ENCODE measurements around the gene CPN2. TPM values are rescaled to one million over a fixed set of nuclear protein-coding genes. Genes with fewer than 3 reads are reported as not detected.

CPN2 gene
- total and polyA plus RNA-seq, 2 of the 8 experiments (the other 6 are each of a cell fraction or from before 2014, with no cell fraction given): 0.03 TPM; not detected in 1

GRCh38 chr3:194305356-194306108, 45.6 kb downstream of the CPN2 start:
- peak overlapping the region; percentile 24; the same call in 1 of the 2 replicates for H3K18ac ChIP-seq (ENCODE audit: extremely low read depth, low read length)
- no peaks in the 10 kb centered on the region for H3K79me1 ChIP-seq (ENCODE audit: low read depth, low read length)
- H2BK12ac ChIP-seq (ENCODE audit: low read depth, low read length): no peak overlapping the region; the same call in 1 of the 2 replicates
- H3K79me2 ChIP-seq (ENCODE audit: control insufficient read depth in 1 of 2, insufficient read depth in 2 of 2, low read length in 2 of 2): no peaks in the 10 kb centered on the region
- H4K91ac ChIP-seq (replicated peaks; ENCODE audit: insufficient read length, low read length): no peak overlapping the region
- no peak overlapping the region for H3K56ac ChIP-seq (replicated peaks; ENCODE audit: insufficient read length, low read depth, low read length)
- peak overlapping the region; percentile 23; the same call in 1 of the 2 replicates for H2BK20ac ChIP-seq (ENCODE audit: low read length)
- no peak overlapping the region for H2BK15ac ChIP-seq (ENCODE audit: low read length)
- peak overlapping the region in 1 of 2 experiments; percentile 9; a peak in 1 of 4 replicates for H3K4me2 ChIP-seq (ENCODE audit: insufficient read depth in 1 of 2, low read depth in 2 of 2, low read length in 2 of 2)
- H3K4me3 ChIP-seq (ENCODE audit: extremely low read depth in 1 of 4, insufficient read depth in 2 of 4, low read depth in 3 of 4, low read length in 4 of 4): no peak overlapping the region
- H3K23ac ChIP-seq (ENCODE audit: insufficient read length): no peak overlapping the region
- no peak for DNase-seq (ENCODE audit: low read depth in 1 of 2, low spot score in 2 of 2)
- no peaks in the 10 kb centered on the region for H3K23me2 ChIP-seq (ENCODE audit: low read depth, low read length)
- no peaks in the 10 kb centered on the region for H3K9me3 ChIP-seq (ENCODE audit: insufficient read depth in 2 of 2, low read depth in 1 of 2, low read length in 1 of 2)
- H2AFZ ChIP-seq (ENCODE audit: low read length): no peak overlapping the region
- ChIA-PET POLR2A (ENCODE audit: partially characterized antibody) (interaction anchor here (1.4 to 1.5 kb wide), 2 partner anchors 9 to 17 kb away, joined by 3 to 4 read pairs; no protein-coding TSS in a partner anchor), CTCF (ENCODE audit: partially characterized antibody) (interaction anchor here (1.1 to 2.6 kb wide), 5 partner anchors 10 to 35 kb away, joined by 3 to 11 read pairs (median 6); no protein-coding TSS in a partner anchor)
- H3K36me3 ChIP-seq (ENCODE audit: control insufficient read depth in 2 of 4, insufficient read depth in 4 of 4, low read length in 3 of 4): no peaks in the 10 kb centered on the region
- H3K27me3 ChIP-seq (replicated peaks in 1 of 4; ENCODE audit: control insufficient read depth in 3 of 4, extremely low read depth in 1 of 4, insufficient read depth in 3 of 4, low read length in 3 of 4): peaks cover 0 to 2% (median 0%) of the 10 kb centered on the region in 4 experiments; a peak in 3 of 7 replicates
- no peak for FAIRE-seq
- H3K9ac ChIP-seq (replicated peaks in 1 of 4; ENCODE audit: extremely low read depth in 1 of 4, low read depth in 3 of 4, low read length in 3 of 4): no peak overlapping the region
- H3K4me1 ChIP-seq (replicated peaks in 1 of 4; ENCODE audit: control insufficient read depth in 3 of 4, insufficient read depth in 4 of 4, low read length in 3 of 4): peaks cover 3 to 22% (median 13%) of the 10 kb centered on the region in 4 experiments
- no peak overlapping the region; the same call in 1 of the 2 replicates for H2AK5ac ChIP-seq (ENCODE audit: low read depth, low read length)
- H2BK5ac ChIP-seq (ENCODE audit: low read depth, low read length): peak overlapping the region; percentile 5; the same call in 1 of the 2 replicates
- H3K4ac ChIP-seq (replicated peaks; ENCODE audit: insufficient read length, low read depth, low read length): no peak overlapping the region
- H4K8ac ChIP-seq (ENCODE audit: extremely low read depth, insufficient read depth, low read length): no peak overlapping the region
- 76% methylated on average over 11 of the region's 11 CpGs; no CpG with 5 or more reads in 1 of the 2 experiments for WGBS, 2 experiments (ENCODE audit: extremely low coverage in 1 of 2, insufficient coverage in 1 of 2, insufficient read length in 1 of 2, insufficient replicate concordance in 2 of 2, low coverage in 1 of 2, low lambda C conversion rate in 2 of 2, missing lambda C conversion rate in 1 of 2)
- no peak overlapping the region for H4K5ac ChIP-seq (ENCODE audit: insufficient read length, low read depth, low read length)
- H2BK120ac ChIP-seq (replicated peaks; ENCODE audit: low read depth, low read length): no peak overlapping the region
- no peaks in the 10 kb centered on the region for H4K20me1 ChIP-seq (replicated peaks in 1 of 2; ENCODE audit: control insufficient read depth in 1 of 2, insufficient read depth in 2 of 2, low read length in 2 of 2)
- H3K27ac ChIP-seq (ENCODE audit: low read depth, low read length): no peak overlapping the region
- no peak overlapping the region for H3K14ac ChIP-seq (ENCODE audit: insufficient read length)
- TF ChIP-seq E2F6 (IDR thresholded peaks at IDR 0.05) (0 out of 2 replicates have a peak, but pooled peaks have one; percentile 14), CTBP2 (IDR thresholded peaks at IDR 0.05; ENCODE audit: borderline replicate concordance, insufficient read depth, insufficient read length, low read length) (no peak)

Measured in H1 (cell line).